Parathyroid adenoma (tissue), 2 donors: ENCODE measurements around the gene TUT4.

Experiments
- H2AFZ ChIP-seq: fragments of 300-600 bp; sonication (generic); one replicate; pipeline ENCODE4 v1.7.0; 2017; ENCODE audit warnings: antibody characterized with exemption, mild to moderate bottlenecking
- H3K27ac ChIP-seq: fragments of 300-600 bp; sonication (generic); one replicate; pipeline ENCODE4 v1.7.0; 2017
- H3K27me3 ChIP-seq: fragments of 300-600 bp; sonication (generic); one replicate; pipeline ENCODE4 v1.7.0; 2017; ENCODE audit warnings: low read length; ENCODE audit not compliant: control insufficient read depth, insufficient read depth
- H3K36me3 ChIP-seq: fragments of 300-600 bp; sonication (generic); one replicate; pipeline ENCODE4 v1.7.0; 2017; ENCODE audit warnings: low read length; ENCODE audit not compliant: control insufficient read depth, insufficient read depth
- H3K4me1 ChIP-seq: fragments of 300-600 bp; sonication (generic); one replicate; pipeline ENCODE4 v1.7.0; 2017; ENCODE audit warnings: control low read depth
- H3K4me2 ChIP-seq: fragments of 300-600 bp; sonication (generic); one replicate; pipeline ENCODE4 v1.7.0; 2017; ENCODE audit warnings: low read length
- H3K4me3 ChIP-seq: fragments of 300-600 bp; sonication (generic); one replicate; pipeline ENCODE4 v1.7.0; 2017; ENCODE audit warnings: low read depth, low read length
- H3K79me2 ChIP-seq: fragments of 300-600 bp; sonication (generic); one replicate; pipeline ENCODE4 v1.7.0; 2017; ENCODE audit warnings: control low read depth
- H3K9ac ChIP-seq: fragments of 300-600 bp; sonication (generic); one replicate; pipeline ENCODE4 v1.7.0; 2017; ENCODE audit warnings: mild to moderate bottlenecking
- H3K9me3 ChIP-seq: fragments of 300-600 bp; sonication (generic); one replicate; pipeline ENCODE4 v1.7.0; 2017; ENCODE audit warnings: low read length; ENCODE audit not compliant: control insufficient read depth
- TF ChIP-seq, protein P1 (sequence below): fragments of 300-600 bp; sonication (generic); IDR thresholded peaks from one replicate; pipeline ENCODE4 v1.7.0; 2017; ENCODE audit warnings: antibody characterized with exemption, mild to moderate bottlenecking
- donor health status: primary hyperparathyroidism.

Gene TUT4, protein sequence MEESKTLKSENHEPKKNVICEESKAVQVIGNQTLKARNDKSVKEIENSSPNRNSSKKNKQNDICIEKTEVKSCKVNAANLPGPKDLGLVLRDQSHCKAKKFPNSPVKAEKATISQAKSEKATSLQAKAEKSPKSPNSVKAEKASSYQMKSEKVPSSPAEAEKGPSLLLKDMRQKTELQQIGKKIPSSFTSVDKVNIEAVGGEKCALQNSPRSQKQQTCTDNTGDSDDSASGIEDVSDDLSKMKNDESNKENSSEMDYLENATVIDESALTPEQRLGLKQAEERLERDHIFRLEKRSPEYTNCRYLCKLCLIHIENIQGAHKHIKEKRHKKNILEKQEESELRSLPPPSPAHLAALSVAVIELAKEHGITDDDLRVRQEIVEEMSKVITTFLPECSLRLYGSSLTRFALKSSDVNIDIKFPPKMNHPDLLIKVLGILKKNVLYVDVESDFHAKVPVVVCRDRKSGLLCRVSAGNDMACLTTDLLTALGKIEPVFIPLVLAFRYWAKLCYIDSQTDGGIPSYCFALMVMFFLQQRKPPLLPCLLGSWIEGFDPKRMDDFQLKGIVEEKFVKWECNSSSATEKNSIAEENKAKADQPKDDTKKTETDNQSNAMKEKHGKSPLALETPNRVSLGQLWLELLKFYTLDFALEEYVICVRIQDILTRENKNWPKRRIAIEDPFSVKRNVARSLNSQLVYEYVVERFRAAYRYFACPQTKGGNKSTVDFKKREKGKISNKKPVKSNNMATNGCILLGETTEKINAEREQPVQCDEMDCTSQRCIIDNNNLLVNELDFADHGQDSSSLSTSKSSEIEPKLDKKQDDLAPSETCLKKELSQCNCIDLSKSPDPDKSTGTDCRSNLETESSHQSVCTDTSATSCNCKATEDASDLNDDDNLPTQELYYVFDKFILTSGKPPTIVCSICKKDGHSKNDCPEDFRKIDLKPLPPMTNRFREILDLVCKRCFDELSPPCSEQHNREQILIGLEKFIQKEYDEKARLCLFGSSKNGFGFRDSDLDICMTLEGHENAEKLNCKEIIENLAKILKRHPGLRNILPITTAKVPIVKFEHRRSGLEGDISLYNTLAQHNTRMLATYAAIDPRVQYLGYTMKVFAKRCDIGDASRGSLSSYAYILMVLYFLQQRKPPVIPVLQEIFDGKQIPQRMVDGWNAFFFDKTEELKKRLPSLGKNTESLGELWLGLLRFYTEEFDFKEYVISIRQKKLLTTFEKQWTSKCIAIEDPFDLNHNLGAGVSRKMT (N-terminal part only)

DNA sequence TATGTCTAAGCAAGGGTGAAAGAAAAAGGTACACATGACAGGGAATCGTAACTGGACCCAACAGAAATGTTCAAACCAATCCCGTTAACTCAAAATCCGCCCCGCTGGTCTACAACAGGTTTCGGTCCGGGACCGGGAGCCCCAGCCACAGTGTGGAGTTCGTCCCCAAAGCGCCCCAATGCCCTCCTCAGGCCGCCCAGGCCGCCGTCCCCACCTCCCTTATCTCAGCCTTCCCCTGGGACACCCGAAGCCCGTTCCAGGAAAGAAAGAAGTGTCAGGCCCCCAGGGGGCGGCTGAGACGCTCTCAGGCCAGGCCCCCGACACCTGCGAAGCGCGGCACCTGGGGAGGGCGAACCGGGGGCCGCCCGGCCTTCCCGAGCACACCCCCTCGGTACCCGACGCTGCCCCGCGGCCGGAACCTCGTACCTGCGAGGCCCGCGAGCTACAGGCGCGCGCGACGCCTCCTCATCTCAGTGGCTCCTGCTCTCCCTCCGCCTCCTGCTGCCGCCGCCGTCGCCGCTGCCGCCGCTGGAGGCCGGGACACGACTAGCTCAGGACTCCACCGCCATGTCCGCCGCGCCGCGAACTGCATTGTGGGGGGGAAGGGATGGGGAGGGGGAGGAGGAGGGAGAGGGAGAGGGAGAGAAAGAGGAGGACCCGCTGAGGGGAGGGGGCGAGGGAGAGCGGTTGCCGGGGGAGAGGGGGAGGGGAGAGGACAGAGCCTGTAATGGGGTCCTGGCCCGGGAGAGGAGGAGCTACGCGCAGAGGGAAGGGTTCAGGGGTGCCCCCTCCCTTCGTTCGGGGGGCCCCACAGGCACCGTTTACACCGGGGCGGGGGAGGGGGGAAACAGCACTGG, at the start of gene TUT4:
Gene TUT4, minus strand, starts transcription at position 588 of the 857 bp plus-strand sequence. CDS start 26,812 bp downstream, outside the sequence.
- Histone ChIP-seq H3K79me2 (peaks cover 3% of the 10 kb centered on the region), H3K36me3 (no peaks in the 10 kb centered on the region), H3K4me1 (no peaks in the 10 kb centered on the region), H3K27ac (peak within 1 kb of the TSS; percentile 92), H2AFZ (peak within 1 kb of the TSS; percentile 93), H3K9ac (peak within 1 kb of the TSS; percentile 67), H3K4me3 (peak within 1 kb of the TSS; percentile 95), H3K4me2 (peak within 1 kb of the TSS; percentile 90), H3K9me3 (no peaks in the 10 kb centered on the region), H3K27me3 (no peaks in the 10 kb centered on the region)
- TF ChIP-seq, protein P1, sequence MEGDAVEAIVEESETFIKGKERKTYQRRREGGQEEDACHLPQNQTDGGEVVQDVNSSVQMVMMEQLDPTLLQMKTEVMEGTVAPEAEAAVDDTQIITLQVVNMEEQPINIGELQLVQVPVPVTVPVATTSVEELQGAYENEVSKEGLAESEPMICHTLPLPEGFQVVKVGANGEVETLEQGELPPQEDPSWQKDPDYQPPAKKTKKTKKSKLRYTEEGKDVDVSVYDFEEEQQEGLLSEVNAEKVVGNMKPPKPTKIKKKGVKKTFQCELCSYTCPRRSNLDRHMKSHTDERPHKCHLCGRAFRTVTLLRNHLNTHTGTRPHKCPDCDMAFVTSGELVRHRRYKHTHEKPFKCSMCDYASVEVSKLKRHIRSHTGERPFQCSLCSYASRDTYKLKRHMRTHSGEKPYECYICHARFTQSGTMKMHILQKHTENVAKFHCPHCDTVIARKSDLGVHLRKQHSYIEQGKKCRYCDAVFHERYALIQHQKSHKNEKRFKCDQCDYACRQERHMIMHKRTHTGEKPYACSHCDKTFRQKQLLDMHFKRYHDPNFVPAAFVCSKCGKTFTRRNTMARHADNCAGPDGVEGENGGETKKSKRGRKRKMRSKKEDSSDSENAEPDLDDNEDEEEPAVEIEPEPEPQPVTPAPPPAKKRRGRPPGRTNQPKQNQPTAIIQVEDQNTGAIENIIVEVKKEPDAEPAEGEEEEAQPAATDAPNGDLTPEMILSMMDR, result peak; percentile 15

DNA sequence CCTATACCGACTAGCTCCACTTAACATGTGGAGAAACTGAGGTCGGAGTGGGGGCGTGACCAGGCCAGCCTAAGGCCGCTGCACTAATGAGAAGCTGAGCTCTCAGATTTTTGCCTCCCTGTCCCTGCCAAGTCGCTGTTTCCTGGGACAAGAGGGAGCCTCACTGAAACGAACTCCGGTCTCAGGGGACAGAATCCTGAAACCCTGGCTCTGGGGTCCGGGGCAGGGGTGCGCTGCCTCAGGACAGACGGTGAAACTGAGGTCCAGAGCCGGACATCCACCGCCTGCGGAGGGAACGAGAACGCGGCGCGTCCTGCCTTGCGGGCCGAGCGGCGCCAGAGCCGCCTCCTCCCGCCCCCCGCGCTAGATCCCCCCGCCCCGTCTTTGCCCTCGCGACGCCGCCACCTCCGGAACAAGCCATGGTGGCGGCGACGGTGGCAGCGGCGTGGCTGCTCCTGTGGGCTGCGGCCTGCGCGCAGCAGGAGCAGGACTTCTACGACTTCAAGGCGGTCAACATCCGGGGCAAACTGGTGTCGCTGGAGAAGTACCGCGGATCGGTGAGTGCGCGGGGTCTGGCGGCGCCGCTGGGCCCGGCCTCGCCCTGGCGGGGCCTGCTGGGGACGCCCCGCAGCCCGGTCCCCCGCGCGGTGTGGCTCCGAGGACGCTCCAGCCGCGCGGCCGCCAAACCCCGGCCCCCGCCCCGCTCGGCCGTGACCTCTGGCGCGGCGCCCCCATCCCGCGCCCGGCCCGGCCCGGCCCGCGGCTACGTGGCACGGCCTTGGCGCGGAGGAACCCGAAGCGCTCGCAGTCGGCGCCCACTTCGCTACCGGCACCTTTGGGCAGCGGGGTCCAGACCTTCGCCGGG, 49.3 kb upstream of the TUT4 start, which contains the start of gene GPX7:
Gene GPX7, plus strand, starts transcription at position 381 of the 865 bp plus-strand sequence. Its CDS starts 39 bp downstream, at position 420.
- H3K4me2 ChIP-seq, result peak within 1 kb of the TSS; percentile 76
- H2AFZ ChIP-seq, result peak within 1 kb of the TSS; percentile 87
- H3K4me3 ChIP-seq, result peak within 1 kb of the TSS; percentile 49
- H3K36me3 ChIP-seq, result no peaks in the 10 kb centered on the region
- no peaks in the 10 kb centered on the region for H3K4me1 ChIP-seq
- TF ChIP-seq, protein P1, result no peak
- no peaks in the 10 kb centered on the region for H3K79me2 ChIP-seq
- no peaks in the 10 kb centered on the region for H3K9me3 ChIP-seq
- peak within 1 kb of the TSS; percentile 67 for H3K9ac ChIP-seq
- no peaks in the 10 kb centered on the region for H3K27me3 ChIP-seq
- H3K27ac ChIP-seq, result peak within 1 kb of the TSS; percentile 68

DNA sequence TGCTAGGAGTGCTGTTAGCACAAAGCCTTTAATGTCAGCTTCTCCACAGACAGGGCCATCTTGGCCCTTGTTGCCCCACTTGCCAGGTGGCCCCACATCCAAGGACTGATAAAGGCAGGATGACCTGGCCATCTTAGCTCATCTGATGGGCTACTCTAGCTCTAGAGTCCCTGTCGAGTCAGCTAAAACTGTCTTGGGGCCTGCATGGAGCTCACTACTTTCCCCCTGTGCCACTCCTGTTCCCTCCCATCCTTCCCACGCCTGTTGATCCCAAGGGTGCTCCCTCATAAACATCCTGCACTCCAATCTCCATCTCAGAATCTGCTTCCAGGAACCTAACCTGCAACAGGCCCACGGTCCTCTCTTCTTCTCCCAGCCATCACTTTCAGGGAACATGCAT, 48.6 kb upstream of the TUT4 start:
- TF ChIP-seq, protein P1, result no peak
- H3K4me2 ChIP-seq, result peak overlapping the region; percentile 76
- H3K9ac ChIP-seq, result no peak overlapping the region
- H3K27me3 ChIP-seq, result no peaks in the 10 kb centered on the region
- H3K27ac ChIP-seq, result no peak overlapping the region
- H2AFZ ChIP-seq, result peak overlapping the region; percentile 84
- H3K4me3 ChIP-seq, result peak overlapping the region; percentile 49
- no peaks in the 10 kb centered on the region for H3K79me2 ChIP-seq
- no peaks in the 10 kb centered on the region for H3K4me1 ChIP-seq
- H3K9me3 ChIP-seq, result no peaks in the 10 kb centered on the region
- no peaks in the 10 kb centered on the region for H3K36me3 ChIP-seq
